WERI-Rb-1 (cell line): ENCODE measurements around the gene MASP1.

ENCODE experiments used
- DNase-seq: peaks from one replicate; pipeline ENCODE4 v3.0.0-alpha.2; 2020
- H3K27ac ChIP-seq: fragments of 250-450 bp; sonication (Bioruptor Pico); 2 replicates; pipeline ENCODE4 v1.5.1; 2020; ENCODE audit warnings: mild to moderate bottlenecking, moderate library complexity
- H3K27me3 ChIP-seq: fragments of 250-450 bp; sonication (Bioruptor Pico); 2 replicates; pipeline ENCODE4 v1.5.1; 2021; ENCODE audit warnings: mild to moderate bottlenecking, low read depth, moderate library complexity; ENCODE audit not compliant: insufficient read depth, severe bottlenecking
- H3K36me3 ChIP-seq: fragments of 250-450 bp; sonication (Bioruptor Pico); 2 replicates; pipeline ENCODE4 v1.5.1; 2020; ENCODE audit warnings: mild to moderate bottlenecking, moderate library complexity
- H3K4me3 ChIP-seq: 2 replicates; pipeline ENCODE4 v1.5.1; 2011; ENCODE audit warnings: low read depth, mild to moderate bottlenecking, control low read depth, low read length
- H3K9me3 ChIP-seq: fragments of 250-450 bp; sonication (Bioruptor Pico); 2 replicates; pipeline ENCODE4 v1.5.1; 2021; ENCODE audit warnings: mild to moderate bottlenecking, moderate library complexity; ENCODE audit not compliant: severe bottlenecking
- TF ChIP-seq, protein P1 (sequence below): IDR thresholded peaks from 2 replicates; pipeline ENCODE4 v1.5.1; 2011; ENCODE audit warnings: low read depth, mild to moderate bottlenecking, control low read depth, inconsistent platforms, low read length

MASP1 gene

DNA sequence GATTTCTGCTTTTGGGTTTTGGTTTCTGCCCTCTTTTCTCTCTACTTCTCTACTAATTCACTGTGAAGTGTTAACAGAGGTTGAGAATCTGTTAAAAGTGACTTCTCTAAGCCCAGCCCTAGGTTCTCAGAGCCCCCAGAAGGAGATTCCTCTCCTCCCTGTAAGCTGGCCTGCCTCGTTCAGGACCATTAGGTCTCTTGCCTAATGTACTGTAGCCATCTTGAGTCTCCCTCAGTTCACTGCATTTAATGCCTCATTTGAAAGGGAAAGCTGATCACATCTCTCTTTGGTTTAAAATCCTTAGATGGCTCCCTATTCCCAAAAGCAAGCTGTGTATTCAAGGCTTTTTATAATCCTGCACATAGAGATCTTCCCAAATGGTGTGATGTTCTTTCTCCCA, 77.9 kb downstream of the MASP1 start:
- peaks cover 6% of the 10 kb centered on the region for H3K27me3 ChIP-seq
- H3K4me3 ChIP-seq: no peak overlapping the region
- H3K36me3 ChIP-seq: no peaks in the 10 kb centered on the region
- H3K27ac ChIP-seq: no peak overlapping the region
- DNase-seq: no peak
- TF ChIP-seq, protein P1, sequence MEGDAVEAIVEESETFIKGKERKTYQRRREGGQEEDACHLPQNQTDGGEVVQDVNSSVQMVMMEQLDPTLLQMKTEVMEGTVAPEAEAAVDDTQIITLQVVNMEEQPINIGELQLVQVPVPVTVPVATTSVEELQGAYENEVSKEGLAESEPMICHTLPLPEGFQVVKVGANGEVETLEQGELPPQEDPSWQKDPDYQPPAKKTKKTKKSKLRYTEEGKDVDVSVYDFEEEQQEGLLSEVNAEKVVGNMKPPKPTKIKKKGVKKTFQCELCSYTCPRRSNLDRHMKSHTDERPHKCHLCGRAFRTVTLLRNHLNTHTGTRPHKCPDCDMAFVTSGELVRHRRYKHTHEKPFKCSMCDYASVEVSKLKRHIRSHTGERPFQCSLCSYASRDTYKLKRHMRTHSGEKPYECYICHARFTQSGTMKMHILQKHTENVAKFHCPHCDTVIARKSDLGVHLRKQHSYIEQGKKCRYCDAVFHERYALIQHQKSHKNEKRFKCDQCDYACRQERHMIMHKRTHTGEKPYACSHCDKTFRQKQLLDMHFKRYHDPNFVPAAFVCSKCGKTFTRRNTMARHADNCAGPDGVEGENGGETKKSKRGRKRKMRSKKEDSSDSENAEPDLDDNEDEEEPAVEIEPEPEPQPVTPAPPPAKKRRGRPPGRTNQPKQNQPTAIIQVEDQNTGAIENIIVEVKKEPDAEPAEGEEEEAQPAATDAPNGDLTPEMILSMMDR: no peak
- H3K9me3 ChIP-seq: no peaks in the 10 kb centered on the region

GRCh38 chr3:187212705-187213104, 78.8 kb downstream of the MASP1 start:
- TF ChIP-seq, protein P1: no peak
- Histone ChIP-seq H3K27ac (no peak overlapping the region), H3K27me3 (peaks cover 7% of the 10 kb centered on the region), H3K9me3 (no peaks in the 10 kb centered on the region), H3K4me3 (no peak overlapping the region), H3K36me3 (no peaks in the 10 kb centered on the region)
- DNase-seq: no peak

DNA sequence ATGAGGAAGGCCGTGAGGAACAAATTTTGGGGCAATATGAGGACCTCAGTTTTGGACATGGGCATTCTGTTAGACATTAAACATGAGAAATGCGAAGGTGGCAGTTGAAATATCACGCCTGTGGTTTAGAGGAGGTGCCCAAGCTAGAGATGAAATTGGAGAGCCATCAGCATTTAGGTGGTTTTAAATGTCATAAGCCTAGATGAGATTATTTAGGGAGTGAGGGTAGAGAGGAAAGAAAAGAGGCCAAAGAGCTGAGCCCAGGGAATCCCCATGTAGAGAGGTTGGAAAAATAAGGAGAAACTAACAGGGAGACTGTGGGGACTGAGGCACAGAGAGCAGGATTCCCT, 79.4 kb downstream of the MASP1 start:
- Histone ChIP-seq H3K27ac (no peak overlapping the region), H3K27me3 (peaks cover 7% of the 10 kb centered on the region), H3K9me3 (peaks cover 2% of the 10 kb centered on the region), H3K36me3 (no peaks in the 10 kb centered on the region), H3K4me3 (no peak overlapping the region)
- TF ChIP-seq, protein P1: no peak
- no peak for DNase-seq

GRCh38 chr3:187211532-187212195, 79.9 kb downstream of the MASP1 start:
- Histone ChIP-seq H3K36me3 (no peaks in the 10 kb centered on the region), H3K27me3 (peaks cover 7% of the 10 kb centered on the region), H3K9me3 (peaks cover 5% of the 10 kb centered on the region), H3K27ac (no peak overlapping the region), H3K4me3 (no peak overlapping the region)
- TF ChIP-seq, protein P1: no peak
- DNase-seq: no peak

GRCh38 chr3:187210545-187211327, 80.8 kb downstream of the MASP1 start:
- DNase-seq: no peak
- peaks cover 3% of the 10 kb centered on the region for H3K27me3 ChIP-seq
- TF ChIP-seq, protein P1: no peak
- no peaks in the 10 kb centered on the region for H3K36me3 ChIP-seq
- H3K4me3 ChIP-seq: no peak overlapping the region
- peaks cover 5% of the 10 kb centered on the region for H3K9me3 ChIP-seq
- H3K27ac ChIP-seq: no peak overlapping the region
